Epidermal melanocyte (primary cell): Measurements from ENCODE around the gene OGDH.

Experiments
- DNase-seq: peaks from one replicate; pipeline ENCODE4 v3.0.0; 2011; ENCODE audit warnings: low spot score; ENCODE audit not compliant: insufficient read length

Gene OGDH

DNA sequence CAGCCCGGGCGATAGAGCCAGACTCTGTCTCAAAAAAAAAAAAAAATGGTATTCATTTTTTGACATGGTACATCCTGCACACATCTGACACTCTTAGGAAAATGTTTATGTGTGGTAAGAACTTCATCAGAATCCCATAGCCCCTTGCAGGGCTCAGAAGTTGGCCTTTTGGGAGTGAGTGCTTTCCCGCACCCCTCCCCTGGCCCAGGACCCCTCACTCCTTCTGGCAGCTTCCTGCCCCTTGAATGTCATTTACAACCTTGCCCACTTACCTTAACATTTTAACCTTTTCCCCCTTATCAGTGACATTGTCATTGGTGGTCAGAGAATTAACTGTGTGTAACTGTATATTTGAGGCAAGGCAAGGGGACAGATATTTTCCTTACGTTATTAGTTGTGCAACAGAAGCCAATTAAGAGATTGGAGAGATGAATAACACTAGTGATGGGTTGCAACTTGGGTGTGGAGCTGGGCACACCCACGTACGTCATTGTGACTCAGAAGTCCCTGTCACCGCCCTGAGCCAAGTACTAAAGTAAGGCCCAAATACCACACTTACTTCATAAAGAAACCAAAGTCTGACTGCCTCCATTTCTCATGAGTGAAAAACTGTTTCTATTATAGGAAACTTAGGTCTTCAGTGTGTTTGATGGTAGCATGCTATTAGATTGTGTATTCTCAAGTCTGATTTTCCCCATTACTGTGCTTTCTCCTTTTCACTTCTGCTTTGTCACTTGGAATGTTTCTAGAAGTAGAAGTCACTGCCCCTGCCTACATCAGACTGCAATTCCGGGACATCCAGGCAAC lies 31.6 kb downstream of the OGDH start:
- DNase-seq = no peak

- DNase-seq = no peak
Observed at GRCh38 chr7:44638611-44639557, 32.5 kb downstream of the OGDH start.

- DNase-seq = peak; percentile 36
Observed at GRCh38 chr7:44639671-44640321, 33.4 kb downstream of the OGDH start.

DNA sequence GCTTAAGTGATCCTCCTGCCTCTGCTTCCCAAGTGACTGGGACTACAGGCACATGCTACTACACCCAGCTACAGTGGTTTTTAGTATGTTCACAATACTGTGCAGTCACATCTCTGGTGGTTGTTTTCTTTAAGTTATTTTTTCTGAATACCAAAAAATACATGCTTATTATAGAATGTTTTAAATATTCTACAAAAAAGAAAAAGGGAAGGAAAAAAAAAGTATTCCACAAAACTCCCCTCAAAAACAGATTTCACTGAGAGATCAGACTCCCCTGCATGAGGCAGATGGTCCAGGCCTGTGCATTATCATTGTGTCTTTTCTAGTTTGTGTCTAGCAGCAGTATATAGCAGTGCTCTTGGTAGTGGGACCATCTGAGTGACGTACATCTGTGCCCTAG lies 36.8 kb downstream of the OGDH start:
- DNase-seq = no peak

- no peak for DNase-seq
Observed at GRCh38 chr7:44645254-44645653, 38.8 kb downstream of the OGDH start.

DNA sequence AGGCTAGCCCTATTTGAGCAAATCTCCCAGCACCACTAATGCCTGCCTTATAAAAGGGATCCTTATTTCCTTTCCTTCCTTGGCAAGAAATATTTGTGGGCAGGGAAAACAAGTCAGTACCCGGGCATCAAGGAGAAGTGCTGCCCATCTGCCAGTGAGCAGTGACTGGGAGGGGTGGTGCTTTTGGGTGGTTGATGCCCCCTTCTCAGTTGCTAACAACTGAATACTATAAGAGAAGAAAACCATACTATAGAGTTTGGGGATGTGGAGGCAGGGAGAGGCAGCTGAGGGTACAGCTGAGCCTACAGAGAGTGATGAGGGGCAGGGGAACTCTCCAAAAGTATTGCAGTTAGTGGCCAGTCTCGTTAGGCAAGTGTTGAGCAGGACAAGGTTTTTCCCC lies 39.3 kb downstream of the OGDH start:
- no peak for DNase-seq

DNA sequence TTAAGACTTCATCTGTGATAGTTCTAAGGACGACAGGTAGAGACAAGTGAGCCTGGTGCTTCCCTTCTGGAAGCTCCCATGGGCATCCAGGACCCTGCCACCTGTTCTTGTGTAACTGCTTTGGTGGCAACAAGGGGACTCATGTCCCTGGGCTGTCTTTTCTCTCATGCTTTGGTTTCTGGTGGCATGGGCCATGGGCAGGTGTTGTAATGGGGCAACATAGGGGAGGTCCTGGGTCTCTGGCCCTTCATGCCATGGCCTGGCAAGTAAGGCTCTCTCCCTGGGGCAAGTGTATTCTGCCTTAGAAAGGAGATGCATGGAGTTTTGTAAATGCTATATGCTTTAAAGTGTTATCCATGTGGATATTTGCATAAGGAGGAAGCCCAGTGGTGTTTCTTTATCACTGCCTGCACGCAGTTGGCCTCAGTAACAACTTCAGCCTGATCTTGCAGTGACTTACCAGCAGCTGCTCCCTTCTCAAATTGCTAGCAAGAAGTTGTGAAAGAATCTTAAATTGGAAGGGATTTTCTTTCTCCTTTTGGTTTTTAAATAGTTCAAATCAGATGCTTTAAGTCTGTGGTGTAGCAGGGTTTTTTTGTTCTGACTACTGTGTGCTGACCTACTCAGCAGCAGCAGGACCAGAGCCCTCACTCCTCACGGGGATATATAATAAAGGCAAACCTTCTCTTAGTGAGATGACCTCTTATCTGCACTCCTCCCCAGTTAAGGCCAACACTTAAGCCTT lies 39.9 kb downstream of the OGDH start:
- DNase-seq = no peak

DNA sequence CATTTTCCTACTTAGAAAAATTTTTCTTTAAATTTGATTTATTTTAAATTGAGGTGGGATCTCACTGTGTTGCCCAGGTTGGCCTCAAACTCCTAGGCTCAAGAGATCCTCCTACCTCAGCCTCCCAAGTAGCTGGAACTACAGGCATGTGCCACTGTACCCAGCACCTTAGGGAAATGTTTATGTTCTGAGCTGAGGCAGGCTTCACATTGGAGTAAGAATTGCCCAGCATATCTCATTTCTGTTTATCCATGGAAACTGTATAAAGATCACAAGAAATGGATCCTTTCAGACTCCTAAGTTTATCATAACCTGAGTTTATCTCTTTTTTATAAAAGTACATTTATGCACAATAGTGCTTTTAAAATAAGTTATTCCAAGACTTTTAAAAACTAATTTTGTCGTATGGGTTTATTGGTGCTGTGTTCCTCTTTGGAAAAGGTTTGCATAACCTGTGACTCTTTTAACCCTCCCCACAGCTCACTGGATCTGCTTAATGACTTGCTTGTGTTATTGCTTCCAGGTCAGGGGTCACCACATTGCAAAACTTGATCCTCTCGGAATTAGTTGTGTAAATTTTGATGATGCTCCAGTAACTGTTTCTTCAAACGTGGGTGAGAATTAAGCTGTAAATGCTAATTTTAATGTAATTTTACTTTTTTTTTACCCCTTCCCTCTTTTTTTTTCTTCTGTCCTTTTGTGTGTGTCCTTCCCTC lies 40.7 kb downstream of the OGDH start:
- no peak for DNase-seq

- DNase-seq = no peak
Observed at GRCh38 chr7:44647981-44648714, 41.7 kb downstream of the OGDH start.

DNA sequence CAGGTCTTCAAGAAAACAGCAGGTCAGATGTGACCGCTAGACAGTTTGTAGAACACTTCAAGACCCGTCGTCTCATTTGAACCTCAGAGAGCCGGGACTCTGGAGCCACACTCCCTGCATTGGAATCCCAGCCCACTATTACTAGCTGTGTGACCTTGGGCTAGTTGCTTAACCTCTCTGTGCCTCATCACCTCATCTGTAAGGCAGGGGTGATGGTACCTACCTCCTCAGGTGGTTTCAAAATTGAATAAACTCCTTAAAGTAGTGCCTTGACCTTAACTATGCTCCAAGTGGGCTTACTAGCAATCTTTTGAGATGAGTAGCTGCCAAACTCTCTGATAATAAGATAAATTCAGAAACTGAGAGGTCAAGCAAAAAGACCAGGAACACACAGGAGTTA lies 43.8 kb downstream of the OGDH start:
- no peak for DNase-seq

- DNase-seq = no peak
Observed at GRCh38 chr7:44650772-44651171, 44.3 kb downstream of the OGDH start.

GRCh38 chr7:44652535-44652934 lies 46.1 kb downstream of the OGDH start:
- no peak for DNase-seq

GRCh38 chr7:44654255-44654796 lies 47.9 kb downstream of the OGDH start:
- DNase-seq = no peak

DNA sequence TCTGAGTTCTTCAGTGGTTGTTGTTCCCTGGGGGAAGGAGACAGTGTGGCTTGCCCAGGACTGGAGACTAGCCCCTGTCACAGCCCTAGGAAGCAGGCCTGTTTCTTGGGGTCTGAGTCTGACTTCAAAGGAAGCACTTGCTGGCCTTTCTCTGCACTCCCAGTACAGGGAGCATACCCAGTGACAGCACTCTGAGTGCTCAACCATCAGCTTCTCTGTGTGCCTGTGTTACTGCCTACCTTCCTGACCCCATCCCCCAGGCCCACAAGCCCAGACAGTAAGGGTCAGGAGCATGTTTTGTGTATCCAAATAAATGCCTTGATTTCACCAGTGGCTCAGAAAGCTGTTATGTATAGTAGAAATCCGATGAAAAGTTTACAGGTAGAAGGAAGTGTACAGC lies 48.9 kb downstream of the OGDH start:
- DNase-seq = no peak

DNA sequence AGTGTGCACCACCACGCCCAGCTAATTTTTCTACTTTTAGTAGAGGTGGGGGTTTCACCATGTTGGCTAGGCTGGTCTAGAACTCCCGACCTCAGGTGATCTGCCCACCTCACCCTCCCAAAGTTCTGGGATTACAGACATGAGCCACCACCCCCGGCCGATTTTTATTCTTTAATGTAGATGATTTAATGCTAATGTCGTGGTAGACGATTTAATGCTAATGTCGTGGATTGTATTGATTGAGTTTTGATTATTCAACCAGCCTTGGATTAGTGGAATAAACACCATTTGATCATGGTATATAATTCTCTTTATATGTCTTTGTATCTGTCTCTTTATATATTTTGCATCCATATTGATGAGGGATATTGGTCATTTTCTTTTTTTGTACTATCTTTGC lies 52.6 kb downstream of the OGDH start:
- no peak for DNase-seq

- DNase-seq = no peak
Observed at GRCh38 chr7:44661233-44661632, 54.8 kb downstream of the OGDH start.

- DNase-seq = no peak
Observed at GRCh38 chr7:44664780-44665461, 58.5 kb downstream of the OGDH start.

DNA sequence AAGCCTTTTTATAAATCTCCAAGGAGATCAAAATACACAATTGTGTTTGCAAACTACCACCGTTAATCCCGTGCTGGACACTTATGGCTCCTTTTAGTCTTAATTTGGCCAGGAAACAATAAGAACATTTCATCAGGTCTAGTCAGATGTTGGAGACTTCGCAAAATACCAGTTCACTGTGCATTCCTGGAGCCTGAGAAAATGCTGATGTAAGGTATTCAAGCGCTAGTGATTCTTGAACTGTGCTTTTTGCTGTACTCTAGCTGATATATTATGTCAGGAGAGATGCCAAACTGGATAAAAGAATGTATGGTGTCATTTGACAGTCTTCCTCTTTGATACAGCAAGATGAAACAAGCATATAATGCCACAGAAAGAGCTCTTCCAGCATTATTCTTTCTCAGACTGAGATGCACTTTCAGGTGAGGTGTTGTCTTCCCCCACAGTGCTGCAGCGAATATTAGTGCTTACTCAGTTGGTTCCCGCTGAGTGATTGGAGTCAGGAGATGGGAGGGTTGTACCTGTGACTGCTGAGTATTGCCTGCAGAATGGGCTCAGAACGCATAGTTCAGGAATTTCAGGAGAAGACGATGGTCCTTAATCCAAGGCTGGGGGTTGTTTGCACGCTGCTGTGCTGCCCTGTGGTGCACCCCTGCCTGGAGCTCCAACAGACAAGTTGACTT lies 59.2 kb downstream of the OGDH start:
- no peak for DNase-seq
